SK-N-SH (cell line): ENCODE measurements around the gene TRIM6. TPM values are rescaled to one million over a fixed set of nuclear protein-coding genes. Genes with fewer than 3 reads are reported as not detected.

Experiments
- CTCF ChIA-PET: fragments of 300-600, 350-600 bp; formaldehyde crosslinking; extraction: SDS; loops from one replicate; lab custom pipeline; 2021; lab: Yijun Ruan, JAX
- POLR2A ChIA-PET: fragments of 350-600 bp; sonication (Branson Sonifier 250); formaldehyde crosslinking; extraction: SDS; loops from one replicate; lab custom pipeline; 2020; ENCODE audit warnings: antibody characterized with exemption, inconsistent platforms; lab: Yijun Ruan, JAX
- DNase-seq: peaks from one replicate; pipeline ENCODE4 v3.0.0; 2012
- H2AFZ ChIP-seq: fragments of 200-600 bp; sonication (generic); 2 replicates; pipeline ENCODE4 v1.8.1; 2016; ENCODE audit warnings: antibody characterized with exemption, mild to moderate bottlenecking, low read depth
- H3F3A ChIP-seq: fragments of 200-600 bp; sonication (generic); replicated peaks from 2 replicates; pipeline ENCODE3; 2016; ENCODE audit warnings: antibody characterized with exemption, mild to moderate bottlenecking; ENCODE audit not compliant: insufficient read depth
- H3K27ac ChIP-seq, 2 experiments: fragments of 200-500 bp in 1 of 2; fragments of 200-600 bp in 1 of 2; sonication (Bioruptor generic) in 1 of 2; sonication (generic), shearing (Covaris generic) in 1 of 2; 2 replicates each; pipeline versions ENCODE4 v1.5.1 to v1.6.1; 2014 to 2016; ENCODE audit warnings: low read depth in 2 of 2, inconsistent platforms in 1 of 2, low read length in 1 of 2, mild to moderate bottlenecking in 1 of 2, mixed read lengths in 1 of 2
- H3K27me3 ChIP-seq: fragments of 200-600 bp; sonication (generic), shearing (Covaris generic); 2 replicates; pipeline ENCODE4 v1.6.1; 2016; ENCODE audit warnings: mixed run types; ENCODE audit not compliant: insufficient read depth
- H3K36me3 ChIP-seq, 2 experiments: fragments of 200-500 bp in 1 of 2; fragments of 200-600 bp in 1 of 2; sonication (Bioruptor generic) in 1 of 2; sonication (generic) in 1 of 2; replicated peaks in 1 of 2; 2 replicates each; pipeline versions ENCODE3 to v1.5.1; 2014 to 2016; ENCODE audit warnings: low read length in 1 of 2, mild to moderate bottlenecking in 1 of 2; ENCODE audit not compliant: insufficient read depth in 2 of 2, control insufficient read depth in 1 of 2
- H3K4me1 ChIP-seq, 2 experiments: fragments of 200-500 bp in 1 of 2; fragments of 200-600 bp in 1 of 2; sonication (Bioruptor generic) in 1 of 2; sonication (generic), shearing (Covaris generic) in 1 of 2; 2 replicates each; pipeline versions ENCODE4 v1.5.1 to v1.6.1; 2014 to 2016; ENCODE audit warnings: low read depth in 1 of 2, low read length in 1 of 2, mixed run types in 1 of 2; ENCODE audit not compliant: insufficient read depth in 2 of 2, control insufficient read depth in 1 of 2
- H3K4me2 ChIP-seq: fragments of 200-600 bp; sonication (generic), shearing (Covaris generic); 2 replicates; pipeline ENCODE4 v1.6.1; 2017; ENCODE audit warnings: mixed run types
- H3K4me3 ChIP-seq, 2 experiments: fragments of 200-500 bp in 1 of 2; fragments of 200-600 bp in 1 of 2; sonication (Bioruptor generic) in 1 of 2; sonication (generic), shearing (Covaris generic) in 1 of 2; 2 replicates each; pipeline versions ENCODE4 v1.5.1 to v1.8.1; 2014 to 2016; ENCODE audit warnings: low read depth in 2 of 2, inconsistent platforms in 1 of 2, low read length in 1 of 2, mild to moderate bottlenecking in 1 of 2, mixed read lengths in 1 of 2, moderate library complexity in 1 of 2
- H3K79me2 ChIP-seq: fragments of 200-600 bp; sonication (generic); 2 replicates; pipeline ENCODE4 v1.8.1; 2017; ENCODE audit warnings: mild to moderate bottlenecking; ENCODE audit not compliant: insufficient read depth
- H3K9ac ChIP-seq: fragments of 200-600 bp; sonication (generic); 2 replicates; pipeline ENCODE4 v1.6.1; 2017; ENCODE audit warnings: mixed run types
- H3K9me2 ChIP-seq: fragments of 200-600 bp; sonication (generic); 2 replicates; pipeline ENCODE4 v1.6.1; 2017; ENCODE audit warnings: mixed run types
- H3K9me3 ChIP-seq: fragments of 200-600 bp; sonication (generic); 2 replicates; pipeline ENCODE4 v1.6.1; 2017; ENCODE audit warnings: mixed run types, mild to moderate bottlenecking, moderate library complexity
- H4K20me1 ChIP-seq: fragments of 200-600 bp; sonication (generic); 2 replicates; pipeline ENCODE4 v1.6.1; 2017; ENCODE audit warnings: mild to moderate bottlenecking, mixed run types; ENCODE audit not compliant: insufficient read depth
- CHD2 ChIP-seq: fragments of 150-350 bp; IDR thresholded peaks from 2 replicates; pipeline ENCODE4 v1.6.1; 2018; ENCODE audit warnings: low read length; ENCODE audit not compliant: partially characterized antibody
- ELF1 ChIP-seq: IDR thresholded peaks from 2 replicates; pipeline ENCODE4 v1.4.0; 2012
- EP300 ChIP-seq, 2 experiments: IDR thresholded peaks; 2 replicates each; pipeline versions ENCODE4 v1.4.0 to v1.6.1; 2012; ENCODE audit warnings: borderline replicate concordance in 1 of 2, low read depth in 1 of 2, low read length in 1 of 2
- EZH2phosphoT487 ChIP-seq: fragments of 200-600 bp; sonication (generic); IDR thresholded peaks from 2 replicates; pipeline ENCODE4 v1.6.1; 2017; ENCODE audit warnings: low read depth, mixed run types, mild to moderate bottlenecking, antibody characterized with exemption, moderate library complexity, borderline replicate concordance
- FOXJ3 ChIP-seq: sonication (generic); formaldehyde crosslinking; IDR thresholded peaks from 2 replicates; pipeline ENCODE4 v1.5.1; 2020; ENCODE audit warnings: mild to moderate bottlenecking, missing genetic modification reagents
- FOXM1 ChIP-seq: IDR thresholded peaks from 2 replicates; pipeline ENCODE4 v1.4.0; 2012; ENCODE audit warnings: low read depth, mild to moderate bottlenecking
- GABPA ChIP-seq: IDR thresholded peaks from 2 replicates; pipeline ENCODE4 v1.4.0; 2012; ENCODE audit warnings: low read depth, mild to moderate bottlenecking
- GATA2 ChIP-seq: sonication (generic); formaldehyde crosslinking; IDR thresholded peaks from 2 replicates; pipeline ENCODE4 v1.5.0; 2020; ENCODE audit warnings: mild to moderate bottlenecking, missing genetic modification reagents
- JUND ChIP-seq: IDR thresholded peaks from 2 replicates; pipeline ENCODE4 v1.4.0; 2012
- NFIC ChIP-seq: IDR thresholded peaks from 2 replicates; pipeline ENCODE4 v1.4.0; 2012; ENCODE audit warnings: borderline replicate concordance
- POLR2AphosphoS5 ChIP-seq: IDR thresholded peaks from 2 replicates; pipeline ENCODE4 v1.6.1; 2012; ENCODE audit warnings: low read depth, low read length
- RAD21 ChIP-seq: IDR thresholded peaks from 2 replicates; pipeline ENCODE4 v1.6.1; 2012; ENCODE audit warnings: mild to moderate bottlenecking, low read length
- RCOR1 ChIP-seq: fragments of 150-350 bp; IDR thresholded peaks from 2 replicates; pipeline ENCODE4 v1.6.1; 2017; ENCODE audit warnings: antibody characterized with exemption, low read length
- RFX5 ChIP-seq: IDR thresholded peaks from 2 replicates; pipeline ENCODE4 v1.6.1; 2012; ENCODE audit warnings: mild to moderate bottlenecking, improper control_type of control experiment, low read length
- TAF1 ChIP-seq: IDR thresholded peaks from 2 replicates; pipeline ENCODE4 v1.6.1; 2012; ENCODE audit warnings: low read depth, mild to moderate bottlenecking, low read length, moderate library complexity, borderline replicate concordance
- TCF12 ChIP-seq: IDR thresholded peaks from 2 replicates; pipeline ENCODE4 v1.4.0; 2012
- WGBS: methylation state at CpG from one replicate; pipeline ENCODE4 v1.1.6; 2017; ENCODE audit warnings: low lambda C conversion rate; 5-methylcytosine and 5-hydroxymethylcytosine counted together
- polyA plus RNA-seq, 3 experiments: library from polyadenylated mRNA; depleted of rRNA; stranded (reverse); fragments of >200 nt; gene quantifications; 2 replicates each; pipeline ENCODE4 v1.2.3, GENCODE V29; 2012
- TF ChIP-seq, protein P1 (sequence below): fragments of 200-600 bp; sonication (generic); IDR thresholded peaks from 2 replicates; pipeline ENCODE4 v1.6.1; 2017; ENCODE audit warnings: antibody characterized with exemption, mild to moderate bottlenecking, moderate library complexity
- TF ChIP-seq, protein P2 (sequence below): IDR thresholded peaks from 2 replicates; pipeline ENCODE4 v1.6.1; 2012; ENCODE audit warnings: mild to moderate bottlenecking, low read depth, low read length, moderate library complexity
- TF ChIP-seq, protein P3 (sequence below): IDR thresholded peaks from 2 replicates; pipeline ENCODE4; 2012
- TF ChIP-seq, protein P4 (sequence below): IDR thresholded peaks from 2 replicates; pipeline ENCODE4 v1.4.0; 2012; ENCODE audit warnings: low read depth
- TF ChIP-seq, protein P5 (sequence below): fragments of 150-350 bp; IDR thresholded peaks from 2 replicates; pipeline ENCODE4 v1.6.1; 2016; ENCODE audit warnings: mild to moderate bottlenecking, low read depth, low read length

The TRIM6 gene
- polyA plus RNA-seq, 1 of the 3 experiments (the other 2 are of a cell fraction) = 0.46 TPM

DNA sequence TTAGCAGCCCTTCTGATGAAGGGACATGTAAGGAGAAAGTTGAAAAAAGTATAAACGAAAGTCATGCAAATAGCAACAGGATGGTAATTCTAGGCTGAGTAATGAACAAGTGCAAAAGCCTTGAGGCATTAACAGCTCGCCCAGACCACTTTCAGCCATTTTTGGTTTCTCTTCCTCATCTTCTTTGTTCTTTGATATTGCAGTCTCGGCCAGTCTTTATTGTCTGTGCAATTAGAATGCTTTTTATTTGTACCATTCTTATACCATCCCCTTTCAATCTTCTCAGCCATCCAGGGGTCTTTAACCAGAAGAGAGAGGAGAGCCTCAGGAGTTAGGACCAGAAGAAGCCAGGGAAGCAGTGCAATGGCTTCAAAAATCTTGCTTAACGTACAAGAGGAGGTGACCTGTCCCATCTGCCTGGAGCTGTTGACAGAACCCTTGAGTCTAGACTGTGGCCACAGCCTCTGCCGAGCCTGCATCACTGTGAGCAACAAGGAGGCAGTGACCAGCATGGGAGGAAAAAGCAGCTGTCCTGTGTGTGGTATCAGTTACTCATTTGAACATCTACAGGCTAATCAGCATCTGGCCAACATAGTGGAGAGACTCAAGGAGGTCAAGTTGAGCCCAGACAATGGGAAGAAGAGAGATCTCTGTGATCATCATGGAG lies 35.7 kb downstream of the TRIM6 start:
- CTCF ChIA-PET = no interaction called here
- WGBS = 9% methylated on average over 5 of the region's 5 CpGs

DNA sequence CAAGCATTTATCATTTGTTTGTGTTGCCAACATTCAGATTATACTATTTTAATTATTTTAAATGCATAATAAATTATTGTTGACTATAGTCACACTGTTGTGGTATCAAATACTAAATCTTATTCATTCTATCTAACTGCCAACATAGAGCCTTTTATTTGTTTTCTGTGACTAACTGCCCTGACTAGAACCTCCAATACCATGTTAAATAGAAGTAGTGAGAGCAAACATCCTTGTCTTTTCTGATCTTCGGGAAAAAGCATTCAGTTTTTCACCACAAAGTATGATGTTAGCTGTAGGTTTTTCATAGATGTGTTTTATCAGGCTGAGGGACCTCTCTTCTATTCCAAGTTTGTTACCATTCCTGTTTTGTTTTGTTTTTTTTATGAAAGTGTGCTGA lies 43.5 kb downstream of the TRIM6 start:
- Histone ChIP-seq H3K27ac (no peak overlapping the region), H3K4me1 (no peaks in the 10 kb centered on the region), H3K4me2 (no peak overlapping the region), H3F3A (no peaks in the 10 kb centered on the region), H3K36me3 (no peaks in the 10 kb centered on the region), H3K9me2 (no peaks in the 10 kb centered on the region), H3K79me2 (no peaks in the 10 kb centered on the region), H2AFZ (no peak overlapping the region)
- DNase-seq = no peak
- WGBS = 3% methylated on average over 1 of the region's 1 CpG
- no peak for TF ChIP-seq FOXJ3 (CRISPR knock-in tag)
- no peak for TF ChIP-seq RAD21
- no peak for TF ChIP-seq FOXM1
- TF ChIP-seq, protein P1, sequence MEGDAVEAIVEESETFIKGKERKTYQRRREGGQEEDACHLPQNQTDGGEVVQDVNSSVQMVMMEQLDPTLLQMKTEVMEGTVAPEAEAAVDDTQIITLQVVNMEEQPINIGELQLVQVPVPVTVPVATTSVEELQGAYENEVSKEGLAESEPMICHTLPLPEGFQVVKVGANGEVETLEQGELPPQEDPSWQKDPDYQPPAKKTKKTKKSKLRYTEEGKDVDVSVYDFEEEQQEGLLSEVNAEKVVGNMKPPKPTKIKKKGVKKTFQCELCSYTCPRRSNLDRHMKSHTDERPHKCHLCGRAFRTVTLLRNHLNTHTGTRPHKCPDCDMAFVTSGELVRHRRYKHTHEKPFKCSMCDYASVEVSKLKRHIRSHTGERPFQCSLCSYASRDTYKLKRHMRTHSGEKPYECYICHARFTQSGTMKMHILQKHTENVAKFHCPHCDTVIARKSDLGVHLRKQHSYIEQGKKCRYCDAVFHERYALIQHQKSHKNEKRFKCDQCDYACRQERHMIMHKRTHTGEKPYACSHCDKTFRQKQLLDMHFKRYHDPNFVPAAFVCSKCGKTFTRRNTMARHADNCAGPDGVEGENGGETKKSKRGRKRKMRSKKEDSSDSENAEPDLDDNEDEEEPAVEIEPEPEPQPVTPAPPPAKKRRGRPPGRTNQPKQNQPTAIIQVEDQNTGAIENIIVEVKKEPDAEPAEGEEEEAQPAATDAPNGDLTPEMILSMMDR = no peak
- TF ChIP-seq ELF1 = no peak
- TF ChIP-seq NFIC = no peak
- no peak for TF ChIP-seq EP300 (IDR thresholded peaks at IDR 0.05; ENCODE audit: borderline replicate concordance in 1 of 2, low read depth in 1 of 2, low read length in 1 of 2)
- no peak for TF ChIP-seq CHD2
- TF ChIP-seq GATA2 (CRISPR knock-in tag) = no peak
- no peak for TF ChIP-seq RCOR1
- no peak for TF ChIP-seq POLR2AphosphoS5
- TF ChIP-seq GABPA = no peak
- no peak for TF ChIP-seq TCF12
- TF ChIP-seq, protein P2, sequence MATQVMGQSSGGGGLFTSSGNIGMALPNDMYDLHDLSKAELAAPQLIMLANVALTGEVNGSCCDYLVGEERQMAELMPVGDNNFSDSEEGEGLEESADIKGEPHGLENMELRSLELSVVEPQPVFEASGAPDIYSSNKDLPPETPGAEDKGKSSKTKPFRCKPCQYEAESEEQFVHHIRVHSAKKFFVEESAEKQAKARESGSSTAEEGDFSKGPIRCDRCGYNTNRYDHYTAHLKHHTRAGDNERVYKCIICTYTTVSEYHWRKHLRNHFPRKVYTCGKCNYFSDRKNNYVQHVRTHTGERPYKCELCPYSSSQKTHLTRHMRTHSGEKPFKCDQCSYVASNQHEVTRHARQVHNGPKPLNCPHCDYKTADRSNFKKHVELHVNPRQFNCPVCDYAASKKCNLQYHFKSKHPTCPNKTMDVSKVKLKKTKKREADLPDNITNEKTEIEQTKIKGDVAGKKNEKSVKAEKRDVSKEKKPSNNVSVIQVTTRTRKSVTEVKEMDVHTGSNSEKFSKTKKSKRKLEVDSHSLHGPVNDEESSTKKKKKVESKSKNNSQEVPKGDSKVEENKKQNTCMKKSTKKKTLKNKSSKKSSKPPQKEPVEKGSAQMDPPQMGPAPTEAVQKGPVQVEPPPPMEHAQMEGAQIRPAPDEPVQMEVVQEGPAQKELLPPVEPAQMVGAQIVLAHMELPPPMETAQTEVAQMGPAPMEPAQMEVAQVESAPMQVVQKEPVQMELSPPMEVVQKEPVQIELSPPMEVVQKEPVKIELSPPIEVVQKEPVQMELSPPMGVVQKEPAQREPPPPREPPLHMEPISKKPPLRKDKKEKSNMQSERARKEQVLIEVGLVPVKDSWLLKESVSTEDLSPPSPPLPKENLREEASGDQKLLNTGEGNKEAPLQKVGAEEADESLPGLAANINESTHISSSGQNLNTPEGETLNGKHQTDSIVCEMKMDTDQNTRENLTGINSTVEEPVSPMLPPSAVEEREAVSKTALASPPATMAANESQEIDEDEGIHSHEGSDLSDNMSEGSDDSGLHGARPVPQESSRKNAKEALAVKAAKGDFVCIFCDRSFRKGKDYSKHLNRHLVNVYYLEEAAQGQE = no peak
- no peak for TF ChIP-seq RFX5
- TF ChIP-seq JUND = no peak
- TF ChIP-seq TAF1 = no peak
- TF ChIP-seq, protein P3, sequence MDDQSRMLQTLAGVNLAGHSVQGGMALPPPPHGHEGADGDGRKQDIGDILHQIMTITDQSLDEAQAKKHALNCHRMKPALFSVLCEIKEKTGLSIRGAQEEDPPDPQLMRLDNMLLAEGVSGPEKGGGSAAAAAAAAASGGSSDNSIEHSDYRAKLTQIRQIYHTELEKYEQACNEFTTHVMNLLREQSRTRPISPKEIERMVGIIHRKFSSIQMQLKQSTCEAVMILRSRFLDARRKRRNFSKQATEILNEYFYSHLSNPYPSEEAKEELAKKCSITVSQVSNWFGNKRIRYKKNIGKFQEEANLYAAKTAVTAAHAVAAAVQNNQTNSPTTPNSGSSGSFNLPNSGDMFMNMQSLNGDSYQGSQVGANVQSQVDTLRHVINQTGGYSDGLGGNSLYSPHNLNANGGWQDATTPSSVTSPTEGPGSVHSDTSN = no peak
- TF ChIP-seq, protein P4, sequence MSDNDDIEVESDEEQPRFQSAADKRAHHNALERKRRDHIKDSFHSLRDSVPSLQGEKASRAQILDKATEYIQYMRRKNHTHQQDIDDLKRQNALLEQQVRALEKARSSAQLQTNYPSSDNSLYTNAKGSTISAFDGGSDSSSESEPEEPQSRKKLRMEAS = no peak
- TF ChIP-seq, protein P5, sequence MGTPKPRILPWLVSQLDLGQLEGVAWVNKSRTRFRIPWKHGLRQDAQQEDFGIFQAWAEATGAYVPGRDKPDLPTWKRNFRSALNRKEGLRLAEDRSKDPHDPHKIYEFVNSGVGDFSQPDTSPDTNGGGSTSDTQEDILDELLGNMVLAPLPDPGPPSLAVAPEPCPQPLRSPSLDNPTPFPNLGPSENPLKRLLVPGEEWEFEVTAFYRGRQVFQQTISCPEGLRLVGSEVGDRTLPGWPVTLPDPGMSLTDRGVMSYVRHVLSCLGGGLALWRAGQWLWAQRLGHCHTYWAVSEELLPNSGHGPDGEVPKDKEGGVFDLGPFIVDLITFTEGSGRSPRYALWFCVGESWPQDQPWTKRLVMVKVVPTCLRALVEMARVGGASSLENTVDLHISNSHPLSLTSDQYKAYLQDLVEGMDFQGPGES = no peak
- TF ChIP-seq, all 33 proteins: peak for 0
- H3K27me3 ChIP-seq = no peaks in the 10 kb centered on the region
- H4K20me1 ChIP-seq = no peaks in the 10 kb centered on the region
- H3K4me3 ChIP-seq = no peak overlapping the region
- no peaks in the 10 kb centered on the region for H3K9me3 ChIP-seq
- no peak overlapping the region for H3K9ac ChIP-seq
- ChIA-PET CTCF (no interaction called here), POLR2A (no interaction called here)

More for the DNA sequence above, 35.7 kb downstream of the TRIM6 start:
- Histone ChIP-seq H3F3A (no peaks in the 10 kb centered on the region), H3K27me3 (no peaks in the 10 kb centered on the region), H3K4me1 (no peaks in the 10 kb centered on the region), H3K4me3 (no peak overlapping the region), H3K79me2 (no peaks in the 10 kb centered on the region), H3K9me2 (no peaks in the 10 kb centered on the region), H3K4me2 (no peak overlapping the region), H2AFZ (no peak overlapping the region), H3K36me3 (no peaks in the 10 kb centered on the region), H3K9me3 (no peaks in the 10 kb centered on the region), H3K27ac (no peak overlapping the region), H4K20me1 (no peaks in the 10 kb centered on the region), H3K9ac (no peak overlapping the region)
- TF ChIP-seq GABPA = no peak
- TF ChIP-seq EZH2phosphoT487 = no peak
- TF ChIP-seq ELF1 = no peak
- POLR2A ChIA-PET = no interaction called here
- DNase-seq = no peak
